Measurements from ENCODE around the gene HDAC6. TPM values are rescaled to one million over a fixed set of nuclear protein-coding genes. Genes with fewer than 3 reads are reported as not detected.
"Not testable (repeated sequence)": the region's sequence is repeated elsewhere in the genome, so short reads cannot be mapped to it uniquely, and the experiment has no call there.

Gene HDAC6
- total RNA-seq, 1 experiment from 2014 or later: 79.9 TPM

GRCh38 chrX:48848847-48849246, 47.0 kb downstream of the HDAC6 start:
- ChIA-PET CTCF (no interaction called here), RAD21 (ENCODE audit: low non-redundant PET in 1 of 2, low total read pairs in 2 of 2, uncharacterized antibody in 2 of 2, unreplicated experiment in 2 of 2) (no interaction called here), POLR2A (no interaction called here)
- Histone ChIP-seq H3K36me3 (ENCODE audit: control insufficient read depth in 1 of 2, insufficient read depth in 2 of 2, low read length in 2 of 2) (no peaks in the 10 kb centered on the region), H3K9me3 (ENCODE audit: control insufficient read depth in 1 of 2, insufficient read depth in 1 of 2, low read depth in 1 of 2, low read length in 2 of 2) (no peaks in the 10 kb centered on the region), H3K9me2 (ENCODE audit: insufficient read depth) (no peaks in the 10 kb centered on the region), H3K9ac (ENCODE audit: low read length) (no peak overlapping the region), H3K4me3 (replicated peaks in 1 of 2; ENCODE audit: low read depth in 1 of 2, low read length in 2 of 2) (no peak overlapping the region), H3K79me2 (ENCODE audit: insufficient read depth, low read length) (no peaks in the 10 kb centered on the region), H3K4me2 (ENCODE audit: low read length) (no peak overlapping the region), H3K27ac (ENCODE audit: low read depth, low read length) (no peak overlapping the region), H4K20me1 (ENCODE audit: insufficient read depth) (no peaks in the 10 kb centered on the region), H3K4me1 (ENCODE audit: control insufficient read depth in 1 of 2, insufficient read depth in 2 of 2, low read length in 2 of 2) (no peaks in the 10 kb centered on the region), H2AFZ (ENCODE audit: low read depth, low read length, poor library complexity, severe bottlenecking) (no peak overlapping the region), H3K27me3 (ENCODE audit: insufficient read depth, low read length) (no peaks in the 10 kb centered on the region)
- no peak for DNase-seq (ENCODE audit: low read depth, low spot score)
- TF ChIP-seq CBX3 (IDR thresholded peaks at IDR 0.05; ENCODE audit: low read depth): no peak
- TF ChIP-seq, protein P1, sequence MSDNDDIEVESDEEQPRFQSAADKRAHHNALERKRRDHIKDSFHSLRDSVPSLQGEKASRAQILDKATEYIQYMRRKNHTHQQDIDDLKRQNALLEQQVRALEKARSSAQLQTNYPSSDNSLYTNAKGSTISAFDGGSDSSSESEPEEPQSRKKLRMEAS (IDR thresholded peaks at IDR 0.05): no peak
- ATAC-seq: no peak
- intact Hi-C loops (cut with micrococcal nuclease): no loop called here
- BruUV-seq (replicated peaks): no TSS peak

- TF ChIP-seq EZH2phosphoT487 (IDR thresholded peaks at IDR 0.05; ENCODE audit: borderline replicate concordance) (no peak), POLR2AphosphoS5 (IDR thresholded peaks at IDR 0.05; ENCODE audit: low read depth, low read length) (no peak), SP1 (IDR thresholded peaks at IDR 0.05; ENCODE audit: low read depth) (no peak), CBX3 (IDR thresholded peaks at IDR 0.05; ENCODE audit: low read depth) (no peak), JUND (IDR thresholded peaks at IDR 0.05) (no peak), REST (IDR thresholded peaks at IDR 0.05; ENCODE audit: low read depth) (no peak), EGR1 (IDR thresholded peaks at IDR 0.05; ENCODE audit: low read depth) (no peak), SIN3A (IDR thresholded peaks at IDR 0.05; ENCODE audit: low read depth) (no peak)
- TF ChIP-seq, protein P1 (IDR thresholded peaks at IDR 0.05): no peak
Observed at GRCh38 chrX:48852857-48853256, 51.0 kb downstream of the HDAC6 start.

DNA sequence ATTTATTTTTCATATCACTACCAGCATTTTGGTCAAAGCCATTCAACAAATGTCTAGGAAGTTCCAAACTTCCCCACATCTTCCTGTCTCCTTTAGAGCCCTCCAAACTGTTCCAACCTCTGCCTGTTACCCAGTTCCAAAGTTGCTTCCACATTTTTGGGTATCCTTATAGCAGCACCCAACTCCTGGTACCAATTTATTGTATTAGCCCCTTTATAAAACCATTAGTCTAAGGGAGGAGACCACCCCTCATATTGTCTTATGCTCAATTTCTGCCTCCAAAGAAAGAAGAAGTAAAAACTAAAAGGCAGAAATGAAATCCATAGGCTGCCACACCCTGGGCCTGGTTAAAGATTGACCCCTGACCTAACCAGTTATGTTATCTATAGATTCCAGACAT, 51.6 kb downstream of the HDAC6 start:
- H3K9ac ChIP-seq (ENCODE audit: low read length); intact Hi-C loops (cut with micrococcal nuclease); POLR2A ChIA-PET; H3K36me3 ChIP-seq (ENCODE audit: control insufficient read depth in 1 of 2, insufficient read depth in 2 of 2, low read length in 2 of 2); H3K4me2 ChIP-seq (ENCODE audit: low read length); H3K9me2 ChIP-seq (ENCODE audit: insufficient read depth); DNase-seq (ENCODE audit: low read depth, low spot score); RAD21 ChIA-PET (ENCODE audit: low non-redundant PET in 1 of 2, low total read pairs in 2 of 2, uncharacterized antibody in 2 of 2, unreplicated experiment in 2 of 2); H3K9me3 ChIP-seq (ENCODE audit: control insufficient read depth in 1 of 2, insufficient read depth in 1 of 2, low read depth in 1 of 2, low read length in 2 of 2); H3K4me1 ChIP-seq (ENCODE audit: control insufficient read depth in 1 of 2, insufficient read depth in 2 of 2, low read length in 2 of 2); H3K27me3 ChIP-seq (ENCODE audit: insufficient read depth, low read length); BruUV-seq (replicated peaks); H4K20me1 ChIP-seq (ENCODE audit: insufficient read depth); ATAC-seq; H3K79me2 ChIP-seq (ENCODE audit: insufficient read depth, low read length); H3K4me3 ChIP-seq (replicated peaks in 1 of 2; ENCODE audit: low read depth in 1 of 2, low read length in 2 of 2); CTCF ChIA-PET; H2AFZ ChIP-seq (ENCODE audit: low read depth, low read length, poor library complexity, severe bottlenecking); H3K27ac ChIP-seq (ENCODE audit: low read depth, low read length): not testable (repeated sequence)

More at GRCh38 chrX:48852857-48853256, 51.0 kb downstream of the HDAC6 start:
- H4K20me1 ChIP-seq (ENCODE audit: insufficient read depth): no peaks in the 10 kb centered on the region
- H3K4me2 ChIP-seq (ENCODE audit: low read length): no peak overlapping the region
- no peaks in the 10 kb centered on the region for H3K9me2 ChIP-seq (ENCODE audit: insufficient read depth)
- no peak overlapping the region for H3K9ac ChIP-seq (ENCODE audit: low read length)
- RAD21 ChIA-PET (ENCODE audit: low non-redundant PET in 1 of 2, low total read pairs in 2 of 2, uncharacterized antibody in 2 of 2, unreplicated experiment in 2 of 2): no interaction called here
- CTCF ChIA-PET: no interaction called here
- POLR2A ChIA-PET: no interaction called here
- DNase-seq (ENCODE audit: low read depth, low spot score) (no peak), ATAC-seq (no peak)
- BruUV-seq (replicated peaks): no TSS peak
- intact Hi-C loops (cut with micrococcal nuclease): no loop called here
- H3K27ac ChIP-seq (ENCODE audit: low read depth, low read length): no peak overlapping the region
- H3K27me3 ChIP-seq (ENCODE audit: insufficient read depth, low read length): no peaks in the 10 kb centered on the region
- no peak overlapping the region for H3K4me3 ChIP-seq (replicated peaks in 1 of 2; ENCODE audit: low read depth in 1 of 2, low read length in 2 of 2)
- H2AFZ ChIP-seq (ENCODE audit: low read depth, low read length, poor library complexity, severe bottlenecking): no peak overlapping the region
- no peaks in the 10 kb centered on the region for H3K36me3 ChIP-seq (ENCODE audit: control insufficient read depth in 1 of 2, insufficient read depth in 2 of 2, low read length in 2 of 2)
- no peaks in the 10 kb centered on the region for H3K9me3 ChIP-seq (ENCODE audit: control insufficient read depth in 1 of 2, insufficient read depth in 1 of 2, low read depth in 1 of 2, low read length in 2 of 2)
- no peaks in the 10 kb centered on the region for H3K4me1 ChIP-seq (ENCODE audit: control insufficient read depth in 1 of 2, insufficient read depth in 2 of 2, low read length in 2 of 2)
- no peaks in the 10 kb centered on the region for H3K79me2 ChIP-seq (ENCODE audit: insufficient read depth, low read length)
